HepG2 (cell line): ENCODE measurements around the gene FOLR3. TPM values are rescaled to one million over a fixed set of nuclear protein-coding genes. Genes with fewer than 3 reads are reported as not detected.

Experiments
- ARHGAP35 ChIP-seq: sonication (generic); formaldehyde crosslinking; IDR thresholded peaks from 2 replicates; pipeline ENCODE4 v1.9.0; 2022; ENCODE audit warnings: mild to moderate bottlenecking, inconsistent platforms, moderate library complexity, missing genetic modification reagents, borderline replicate concordance
- BRD4 ChIP-seq: sonication (generic); formaldehyde crosslinking; IDR thresholded peaks from 2 replicates; pipeline ENCODE4 v1.4.0; 2020; ENCODE audit warnings: missing genetic modification reagents
- CEBPG ChIP-seq: IDR thresholded peaks from 2 replicates; pipeline ENCODE4 v1.6.1; 2016
- HDAC6 ChIP-seq: fragments of 200-600 bp; sonication (generic); IDR thresholded peaks from 2 replicates; pipeline ENCODE4 v1.7.0; 2017; ENCODE audit warnings: mild to moderate bottlenecking, antibody characterized with exemption, low read length, low read depth
- HHEX ChIP-seq: IDR thresholded peaks from 2 replicates; pipeline ENCODE4 v1.6.1; 2016; ENCODE audit warnings: control low read depth
- IKZF1 ChIP-seq: fragments of 450-650 bp; IDR thresholded peaks from 2 replicates; pipeline ENCODE4 v1.7.1; 2016
- MTF2 ChIP-seq: sonication (generic); formaldehyde crosslinking; IDR thresholded peaks from 2 replicates; pipeline ENCODE4 v1.5.0; 2020; ENCODE audit warnings: missing genetic modification reagents, borderline replicate concordance
- NFRKB ChIP-seq: fragments of 450-650 bp; IDR thresholded peaks from 2 replicates; pipeline ENCODE4 v1.6.1; 2017
- ONECUT2 ChIP-seq: sonication (generic); formaldehyde crosslinking; IDR thresholded peaks from 2 replicates; pipeline ENCODE4 v1.4.0; 2020; ENCODE audit warnings: missing genetic modification reagents
- TCF7 ChIP-seq: sonication (generic); IDR thresholded peaks from 2 replicates; pipeline ENCODE4 v1.6.1; 2016; ENCODE audit warnings: antibody characterized with exemption, low read depth
- ZFP36 ChIP-seq: fragments of 150-350 bp; IDR thresholded peaks from 2 replicates; pipeline ENCODE4 v1.6.1; 2018; ENCODE audit warnings: borderline replicate concordance, low read length, low read depth; ENCODE audit not compliant: partially characterized antibody
- ZMYM2 ChIP-seq: sonication (generic); formaldehyde crosslinking; IDR thresholded peaks from 2 replicates; pipeline ENCODE4 v1.8.0; 2022; ENCODE audit warnings: mild to moderate bottlenecking, missing genetic modification reagents
- ZNF136 ChIP-seq: sonication (generic); formaldehyde crosslinking; IDR thresholded peaks from 2 replicates; pipeline ENCODE4 v1.8.1; 2022; ENCODE audit warnings: low read depth, mild to moderate bottlenecking, moderate library complexity, missing genetic modification reagents
- ZNF24 ChIP-seq: fragments of 450-650 bp; IDR thresholded peaks from 2 replicates; pipeline ENCODE4 v1.6.1; 2017; ENCODE audit warnings: antibody characterized with exemption, mild to moderate bottlenecking
- ZNF3 ChIP-seq: IDR thresholded peaks from 2 replicates; pipeline ENCODE4 v1.7.0; 2017; ENCODE audit warnings: inconsistent platforms
- ZNF317 ChIP-seq: sonication (generic); formaldehyde crosslinking; IDR thresholded peaks from 2 replicates; pipeline ENCODE4 v1.5.0; 2020; ENCODE audit warnings: mild to moderate bottlenecking, missing genetic modification reagents
- ZNF460 ChIP-seq: sonication (generic); formaldehyde crosslinking; IDR thresholded peaks from 2 replicates; pipeline ENCODE4 v1.5.1; 2020; ENCODE audit warnings: missing genetic modification reagents, mild to moderate bottlenecking, borderline replicate concordance
- ZNF768 ChIP-seq: sonication (generic); formaldehyde crosslinking; IDR thresholded peaks from 2 replicates; pipeline ENCODE4 v1.4.0; 2020; ENCODE audit warnings: missing genetic modification reagents
- ZNF883 ChIP-seq: sonication (generic); formaldehyde crosslinking; IDR thresholded peaks from 2 replicates; pipeline ENCODE4 v1.5.1; 2020; ENCODE audit warnings: mild to moderate bottlenecking, missing genetic modification reagents; ENCODE audit errors: not compliant biosample characterization
- polyA plus RNA-seq, 8 experiments: library from polyadenylated mRNA; depleted of rRNA in 3 of 8; stranded (reverse) in 7 of 8; unstranded in 1 of 8; fragments of >200 nt; fragmentation: Illumina TruSeq in 4 of 8; extraction: Trizol in 4 of 8; gene quantifications; 2 replicates each; pipeline versions ENCODE4 v1.2.1 to v1.2.3, GENCODE V29; 2011 to 2016; ENCODE audit warnings: low read depth in 4 of 8, missing spikeins in 1 of 8, mixed read lengths in 1 of 8; ENCODE audit not compliant: insufficient read depth in 1 of 8
- total RNA-seq, 5 experiments: library from RNA; depleted of rRNA; stranded (reverse); fragments of >200 nt; fragmentation: Illumina TruSeq; extraction: Trizol; gene quantifications; 2 replicates each; pipeline ENCODE4 v1.2.3, GENCODE V29; 2016; ENCODE audit warnings: low read depth in 1 of 5
- TF ChIP-seq, protein P1 (sequence below): sonication (generic); formaldehyde crosslinking; IDR thresholded peaks from 2 replicates; pipeline ENCODE4 v1.4.0; 2020; ENCODE audit warnings: mild to moderate bottlenecking, missing genetic modification reagents
- TF ChIP-seq, protein P2 (sequence below): sonication (generic); formaldehyde crosslinking; IDR thresholded peaks from 2 replicates; pipeline ENCODE4 v1.4.0; 2020; ENCODE audit warnings: missing genetic modification reagents
- TF ChIP-seq, protein P3 (sequence below): sonication (generic); formaldehyde crosslinking; IDR thresholded peaks from 2 replicates; pipeline ENCODE4 v1.5.1; 2020; ENCODE audit warnings: mild to moderate bottlenecking, missing genetic modification reagents, borderline replicate concordance
- TF ChIP-seq, protein P4 (sequence below): sonication (generic); formaldehyde crosslinking; IDR thresholded peaks from 2 replicates; pipeline ENCODE4 v1.4.0; 2020; ENCODE audit warnings: mild to moderate bottlenecking, missing genetic modification reagents
- TF ChIP-seq, protein P5 (sequence below): IDR thresholded peaks from 2 replicates; pipeline ENCODE4 v1.6.1; 2016; ENCODE audit warnings: low read depth

FOLR3 gene
- total and polyA plus RNA-seq, 2 of the 13 experiments (the other 11 are each of a cell fraction or from before 2014, with no cell fraction given) = not detected

DNA sequence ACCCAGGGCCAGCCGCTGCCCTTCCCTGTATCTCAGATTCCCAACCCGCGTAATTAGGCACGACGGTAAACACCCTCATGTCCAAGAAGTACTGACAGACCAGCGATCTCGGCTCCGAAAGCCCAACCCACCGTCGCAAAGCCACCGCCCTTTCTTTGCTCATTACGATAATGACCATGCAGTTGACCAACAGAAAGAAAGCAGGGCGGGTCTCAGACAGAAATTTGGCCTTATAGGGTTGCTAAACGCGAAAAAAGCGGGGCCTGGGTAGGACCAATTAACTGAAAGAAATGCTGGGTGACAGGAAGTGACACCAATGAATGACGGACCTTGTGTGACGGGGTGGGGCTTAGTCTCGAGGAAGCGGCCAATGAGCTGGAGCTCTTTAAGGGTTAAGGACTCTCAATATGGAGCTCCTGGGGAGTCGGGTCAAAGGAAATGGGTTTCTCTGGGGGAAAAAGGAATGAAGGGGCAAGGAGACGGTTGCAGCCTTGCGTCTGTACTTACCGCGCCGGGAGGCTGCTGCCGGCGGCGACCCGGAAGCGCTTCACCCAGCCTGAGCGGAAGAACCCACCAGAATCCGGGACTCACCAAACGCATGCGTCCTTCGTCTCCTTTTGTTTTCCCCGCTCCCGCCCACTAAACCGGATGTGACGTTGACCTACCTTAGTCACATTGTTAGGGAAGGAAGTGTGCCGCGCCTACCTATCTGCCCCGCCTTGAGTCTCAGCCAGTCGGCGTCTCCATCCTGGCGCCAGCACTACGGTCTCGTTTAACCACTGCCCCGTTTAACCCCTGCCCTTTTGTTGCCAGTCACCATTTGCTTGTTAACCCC is 23.2 kb upstream of the FOLR3 start, which contains the start of gene ANAPC15 (continued):
- TF ChIP-seq, protein P1, sequence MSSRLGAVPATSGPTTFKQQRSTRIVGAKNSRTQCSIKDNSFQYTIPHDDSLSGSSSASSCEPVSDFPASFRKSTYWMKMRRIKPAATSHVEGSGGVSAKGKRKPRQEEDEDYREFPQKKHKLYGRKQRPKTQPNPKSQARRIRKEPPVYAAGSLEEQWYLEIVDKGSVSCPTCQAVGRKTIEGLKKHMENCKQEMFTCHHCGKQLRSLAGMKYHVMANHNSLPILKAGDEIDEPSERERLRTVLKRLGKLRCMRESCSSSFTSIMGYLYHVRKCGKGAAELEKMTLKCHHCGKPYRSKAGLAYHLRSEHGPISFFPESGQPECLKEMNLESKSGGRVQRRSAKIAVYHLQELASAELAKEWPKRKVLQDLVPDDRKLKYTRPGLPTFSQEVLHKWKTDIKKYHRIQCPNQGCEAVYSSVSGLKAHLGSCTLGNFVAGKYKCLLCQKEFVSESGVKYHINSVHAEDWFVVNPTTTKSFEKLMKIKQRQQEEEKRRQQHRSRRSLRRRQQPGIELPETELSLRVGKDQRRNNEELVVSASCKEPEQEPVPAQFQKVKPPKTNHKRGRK (CRISPR knock-in tag) = no peak
- TF ChIP-seq HHEX (no peak), ZNF317 (no peak), CEBPG (CRISPR knock-in tag) (no peak), ZNF460 (CRISPR knock-in tag) (no peak), ZNF883 (no peak), ZNF768 (CRISPR knock-in tag) (no peak), MTF2 (CRISPR knock-in tag) (no peak), ZMYM2 (CRISPR knock-in tag) (no peak), ZNF24 (no peak), ZNF136 (CRISPR knock-in tag) (no peak), ONECUT2 (CRISPR knock-in tag) (no peak), IKZF1 (no peak), ARHGAP35 (CRISPR knock-in tag) (no peak), ZNF3 (CRISPR knock-in tag) (no peak), HDAC6 (no peak), TCF7 (no peak), NFRKB (no peak), ZFP36 (no peak), BRD4 (no peak)
- TF ChIP-seq, protein P2, sequence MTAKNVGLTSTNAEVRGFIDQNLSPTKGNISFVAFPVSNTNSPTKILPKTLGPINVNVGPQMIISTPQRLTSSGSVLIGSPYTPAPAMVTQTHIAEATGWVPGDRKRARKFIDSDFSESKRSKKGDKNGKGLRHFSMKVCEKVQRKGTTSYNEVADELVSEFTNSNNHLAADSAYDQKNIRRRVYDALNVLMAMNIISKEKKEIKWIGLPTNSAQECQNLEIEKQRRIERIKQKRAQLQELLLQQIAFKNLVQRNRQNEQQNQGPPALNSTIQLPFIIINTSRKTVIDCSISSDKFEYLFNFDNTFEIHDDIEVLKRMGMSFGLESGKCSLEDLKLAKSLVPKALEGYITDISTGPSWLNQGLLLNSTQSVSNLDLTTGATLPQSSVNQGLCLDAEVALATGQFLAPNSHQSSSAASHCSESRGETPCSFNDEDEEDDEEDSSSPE (CRISPR knock-in tag) = peak; percentile 94
- TF ChIP-seq, protein P3, sequence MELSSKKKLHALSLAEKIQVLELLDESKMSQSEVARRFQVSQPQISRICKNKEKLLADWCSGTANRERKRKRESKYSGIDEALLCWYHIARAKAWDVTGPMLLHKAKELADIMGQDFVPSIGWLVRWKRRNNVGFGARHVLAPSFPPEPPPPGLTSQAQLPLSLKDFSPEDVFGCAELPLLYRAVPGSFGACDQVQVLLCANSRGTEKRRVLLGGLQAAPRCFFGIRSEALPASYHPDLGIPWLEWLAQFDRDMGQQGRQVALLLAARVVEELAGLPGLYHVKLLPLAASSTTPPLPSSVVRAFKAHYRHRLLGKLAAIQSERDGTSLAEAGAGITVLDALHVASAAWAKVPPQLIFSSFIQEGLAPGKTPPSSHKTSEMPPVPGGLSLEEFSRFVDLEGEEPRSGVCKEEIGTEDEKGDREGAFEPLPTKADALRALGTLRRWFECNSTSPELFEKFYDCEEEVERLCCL (CRISPR knock-in tag) = no peak
- TF ChIP-seq, protein P4, sequence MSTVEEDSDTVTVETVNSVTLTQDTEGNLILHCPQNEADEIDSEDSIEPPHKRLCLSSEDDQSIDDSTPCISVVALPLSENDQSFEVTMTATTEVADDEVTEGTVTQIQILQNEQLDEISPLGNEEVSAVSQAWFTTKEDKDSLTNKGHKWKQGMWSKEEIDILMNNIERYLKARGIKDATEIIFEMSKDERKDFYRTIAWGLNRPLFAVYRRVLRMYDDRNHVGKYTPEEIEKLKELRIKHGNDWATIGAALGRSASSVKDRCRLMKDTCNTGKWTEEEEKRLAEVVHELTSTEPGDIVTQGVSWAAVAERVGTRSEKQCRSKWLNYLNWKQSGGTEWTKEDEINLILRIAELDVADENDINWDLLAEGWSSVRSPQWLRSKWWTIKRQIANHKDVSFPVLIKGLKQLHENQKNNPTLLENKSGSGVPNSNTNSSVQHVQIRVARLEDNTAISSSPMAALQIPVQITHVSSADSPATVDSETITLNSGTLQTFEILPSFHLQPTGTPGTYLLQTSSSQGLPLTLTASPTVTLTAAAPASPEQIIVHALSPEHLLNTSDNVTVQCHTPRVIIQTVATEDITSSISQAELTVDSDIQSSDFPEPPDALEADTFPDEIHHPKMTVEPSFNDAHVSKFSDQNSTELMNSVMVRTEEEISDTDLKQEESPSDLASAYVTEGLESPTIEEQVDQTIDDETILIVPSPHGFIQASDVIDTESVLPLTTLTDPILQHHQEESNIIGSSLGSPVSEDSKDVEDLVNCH (CRISPR knock-in tag) = peak; percentile 96; the same call in 1 of the 2 replicates
- TF ChIP-seq, protein P5, sequence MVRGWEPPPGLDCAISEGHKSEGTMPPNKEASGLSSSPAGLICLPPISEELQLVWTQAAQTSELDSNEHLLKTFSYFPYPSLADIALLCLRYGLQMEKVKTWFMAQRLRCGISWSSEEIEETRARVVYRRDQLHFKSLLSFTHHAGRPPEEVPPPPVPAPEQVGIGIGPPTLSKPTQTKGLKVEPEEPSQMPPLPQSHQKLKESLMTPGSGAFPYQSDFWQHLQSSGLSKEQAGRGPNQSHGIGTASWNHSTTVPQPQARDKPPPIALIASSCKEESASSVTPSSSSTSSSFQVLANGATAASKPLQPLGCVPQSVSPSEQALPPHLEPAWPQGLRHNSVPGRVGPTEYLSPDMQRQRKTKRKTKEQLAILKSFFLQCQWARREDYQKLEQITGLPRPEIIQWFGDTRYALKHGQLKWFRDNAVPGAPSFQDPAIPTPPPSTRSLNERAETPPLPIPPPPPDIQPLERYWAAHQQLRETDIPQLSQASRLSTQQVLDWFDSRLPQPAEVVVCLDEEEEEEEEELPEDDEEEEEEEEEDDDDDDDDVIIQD = 0 out of 2 replicates have a peak, but pooled peaks have one; percentile 44
